ENCODE data around the gene TAAR2. TPM values are rescaled to one million over a fixed set of nuclear protein-coding genes. Genes with fewer than 3 reads are reported as not detected.
A peak's percentile ranks its signal among the peaks of the same experiment; 100 is the strongest.
"Not testable (repeated sequence)": the region's sequence is repeated elsewhere in the genome, so short reads cannot be mapped to it uniquely, and the experiment has no call there.

TAAR2 gene
- total RNA-seq, 1 donor from 2014 or later: not detected

GRCh38 chr6:132612449-132613108, 11.5 kb downstream of the TAAR2 start:
- Histone ChIP-seq H3K9me3 (no peaks in the 10 kb centered on the region), H3K27ac (no peak overlapping the region), H3K4me1 (no peaks in the 10 kb centered on the region), H3K36me3 (no peaks in the 10 kb centered on the region), H3K4me3 (no peak overlapping the region), H3K27me3 (no peaks in the 10 kb centered on the region)
- ATAC-seq (no peak), DNase-seq (no peak)
- TF ChIP-seq CTCF (IDR thresholded peaks at IDR 0.05): no peak
- intact Hi-C loops (cut with DNase I): no loop called here

GRCh38 chr6:132611616-132612015, 12.5 kb downstream of the TAAR2 start:
- Histone ChIP-seq H3K27ac (no peak overlapping the region), H3K27me3 (no peaks in the 10 kb centered on the region), H3K9me3 (no peaks in the 10 kb centered on the region), H3K4me3 (no peak overlapping the region), H3K36me3 (no peaks in the 10 kb centered on the region), H3K4me1 (no peaks in the 10 kb centered on the region)
- ATAC-seq: no peak
- TF ChIP-seq CTCF (IDR thresholded peaks at IDR 0.05): no peak
- intact Hi-C loops (cut with DNase I): no loop called here
- DNase-seq: no peak

GRCh38 chr6:132607544-132608233, 16.4 kb downstream of the TAAR2 start:
- Histone ChIP-seq H3K4me1 (no peaks in the 10 kb centered on the region), H3K27ac (no peak overlapping the region), H3K27me3 (no peaks in the 10 kb centered on the region), H3K9me3 (no peaks in the 10 kb centered on the region), H3K4me3 (no peak overlapping the region), H3K36me3 (no peaks in the 10 kb centered on the region)
- DNase-seq (no peak), ATAC-seq (no peak)
- no peak for TF ChIP-seq CTCF (IDR thresholded peaks at IDR 0.05)
- intact Hi-C loops (cut with DNase I): no loop called here

- Histone ChIP-seq H3K9me3 (no peaks in the 10 kb centered on the region), H3K4me3 (no peak overlapping the region), H3K27ac (no peak overlapping the region), H3K36me3 (no peaks in the 10 kb centered on the region), H3K27me3 (peaks cover 5% of the 10 kb centered on the region), H3K4me1 (no peaks in the 10 kb centered on the region)
- ATAC-seq (no peak), DNase-seq (no peak)
- intact Hi-C loops (cut with DNase I): no loop called here
- TF ChIP-seq CTCF (IDR thresholded peaks at IDR 0.05): no peak
Measured at GRCh38 chr6:132604635-132605152, 19.4 kb downstream of the TAAR2 start.

GRCh38 chr6:132600900-132601299, 23.2 kb downstream of the TAAR2 start:
- H3K27ac ChIP-seq; H3K4me3 ChIP-seq; H3K36me3 ChIP-seq; H3K9me3 ChIP-seq; H3K27me3 ChIP-seq; DNase-seq; ATAC-seq; intact Hi-C loops (cut with DNase I); H3K4me1 ChIP-seq: not testable (repeated sequence)

- Histone ChIP-seq H3K4me1 (no peaks in the 10 kb centered on the region), H3K27me3 (peaks cover 9% of the 10 kb centered on the region), H3K9me3 (no peaks in the 10 kb centered on the region), H3K36me3 (no peaks in the 10 kb centered on the region), H3K27ac (no peak overlapping the region), H3K4me3 (no peak overlapping the region)
- ATAC-seq (peak; percentile 58), DNase-seq (no peak)
- TF ChIP-seq CTCF (IDR thresholded peaks at IDR 0.05): peak; percentile 17
- intact Hi-C loops (cut with DNase I): no loop called here
Measured at GRCh38 chr6:132598473-132598872, 25.6 kb downstream of the TAAR2 start.
